Heart right ventricle (tissue), 16 donors: Measurements from ENCODE around the gene MELTF. TPM values are rescaled to one million over a fixed set of nuclear protein-coding genes. Genes with fewer than 3 reads are reported as not detected.

Experiments
- ATAC-seq, 8 donors: fragments of 200-7000 bp; cut with Tn5 transposase; one replicate each; pipeline ENCODE4 v1.9.1; 2020; ENCODE audit warnings: mild to moderate bottlenecking in 8 of 8, moderate library complexity in 8 of 8, moderate number of reproducible peaks in 1 of 8
- DNase-seq, 2 donors: peaks; one replicate each; pipeline ENCODE4 v3.0.0-alpha.2; 2020
- H3K27ac ChIP-seq, 10 donors: fragments of 200-600 bp; sonication (generic) in 2 of 10; one replicate each; pipeline versions ENCODE4 v1.5.0 to v1.8.0; 2020 to 2022; ENCODE audit warnings: mild to moderate bottlenecking in 3 of 10
- H3K27me3 ChIP-seq, 7 donors: fragments of 200-600 bp; one replicate each; pipeline ENCODE4 v1.8.0; 2021 to 2022; ENCODE audit warnings: mild to moderate bottlenecking in 2 of 7
- H3K36me3 ChIP-seq, 9 donors: fragments of 200-600 bp; sonication (generic) in 1 of 9; one replicate each; pipeline versions ENCODE4 v1.5.0 to v1.8.0; 2020 to 2022; ENCODE audit warnings: mild to moderate bottlenecking in 2 of 9
- H3K4me1 ChIP-seq, 9 donors: fragments of 200-600 bp; sonication (generic) in 1 of 9; one replicate each; pipeline versions ENCODE4 v1.5.0 to v1.8.0; 2020 to 2022; ENCODE audit warnings: mild to moderate bottlenecking in 4 of 9
- H3K4me3 ChIP-seq, 10 donors: fragments of 200-600 bp; sonication (generic) in 2 of 10; one replicate each; pipeline versions ENCODE4 v1.5.0 to v1.8.0; 2020 to 2022; ENCODE audit warnings: mild to moderate bottlenecking in 7 of 10, moderate library complexity in 2 of 10
- H3K9me3 ChIP-seq, 11 donors: fragments of 200-600 bp in 10 of 11; sonication (generic) in 2 of 11; one replicate each; pipeline versions ENCODE4 v1.5.0 to v1.8.0; 2013 to 2022; ENCODE audit warnings: mild to moderate bottlenecking in 2 of 11, control low read depth in 1 of 11, moderate library complexity in 1 of 11
- CTCF ChIP-seq, 9 donors: fragments of 200-600 bp; sonication (generic) in 2 of 9; IDR thresholded peaks; one replicate each; pipeline versions ENCODE4 v1.5.0 to v1.8.0; 2021 to 2022; ENCODE audit warnings: antibody characterized with exemption in 9 of 9, mild to moderate bottlenecking in 5 of 9, moderate library complexity in 1 of 9
- WGBS, 2 donors: extraction: QIAGEN DNeasy Blood & Tissue Kit; methylation state at CpG; one replicate each; pipeline ENCODE4 v1.1.7; 2013; ENCODE audit warnings: inconsistent platforms in 1 of 2; 5-methylcytosine and 5-hydroxymethylcytosine counted together
- intact Hi-C, 10 donors: fragments of 100-400 bp; cut with DNase I; formaldehyde crosslinking; loops; one replicate each; pipeline versions ENCODE4 v1.11.1 to v1.14.2; 2022
- polyA plus RNA-seq, 2 donors: library from polyadenylated mRNA; stranded (reverse); fragments of 200-250 nt; gene quantifications; one replicate each; pipeline ENCODE4 v1.2.3, GENCODE V29; 2013
- total RNA-seq, 10 donors: library from RNA; stranded (reverse); fragmentation: NEBNext Ultra II Directional in 3 of 10; extraction: Animal tissue kit (Norgen Biotek cat#: 25700) in 3 of 10; gene quantifications; one replicate each; pipeline versions ENCODE4 v1.2.1 to v1.2.4, GENCODE V29; 2021 to 2023
- donor health status: Arrhythmogenic right ventricular cardiomyopathy.
- donor health status: ischemic (EF 13 %, LVEDD 7.1; RV severe dilation, severe dysfunction).
- donor health status: healthy with polysubstance abuse.
- donor health status: DM: no; HTN: yes; CAD: no.
- donor health status: DM: no; HTN: no; CAD: no.
- donor health status: ischemic (EF 25% LVEDD 6.9; RV normal size, moderate dysfunction).
- donor health status: ischemic (EF 25% LVEDD 5.7; RV mildly dilated, moderate dysfunction).
- donor health status: healthy.
- donor health status: DM: yes; HTN: yes; CAD: no.
- donor health status: Ischemic cardiomyopathy.
- donor health status: ischemic (EF 35%, LVEDD 5.7; RV mildly dilated, moderate dysfunction).
- donor health status: nonischemic (EF 11% LVEDD 7.7; RV severe dilation, severe dysfunction).
- donor health status: DM: yes; HTN: yes; CAD: no.
- donor health status: PGD.
- donor health status: ischemic (EF 29% LVEDD 5.4; RV normal size, mild dysfunction).
- donor health status: nonischemic (EF 23%, LVEDD 6.1; RV moderate dilation, normal function).

The MELTF gene
- total and polyA plus RNA-seq, 12 donors, result 2.5 to 31.4 (median 6.8) TPM

- 89 to 94% methylated on average over 20 of the region's 20 CpGs for WGBS, 2 donors
- Histone ChIP-seq H3K4me1 (peaks cover 0 to 8% (median 0%) of the 10 kb centered on the region in 9 donors), H3K4me3 (no peak overlapping the region), H3K36me3 (no peaks in the 10 kb centered on the region), H3K27ac (no peak overlapping the region), H3K9me3 (no peaks in the 10 kb centered on the region), H3K27me3 (no peaks in the 10 kb centered on the region)
- no peak for TF ChIP-seq CTCF (IDR thresholded peaks at IDR 0.05)
- intact Hi-C loops, result loop anchor here in 3 of 10 donors (10.0 kb wide), 1 partner anchor 175 kb away; no protein-coding TSS in a partner anchor
- DNase-seq (no peak), ATAC-seq (no peak)
Observed at GRCh38 chr3:197009532-197010019, 20.0 kb downstream of the MELTF start.

GRCh38 chr3:197008436-197009209, 21.0 kb downstream of the MELTF start:
- Histone ChIP-seq H3K36me3 (no peaks in the 10 kb centered on the region), H3K9me3 (no peaks in the 10 kb centered on the region), H3K4me1 (peaks cover 0 to 13% (median 5%) of the 10 kb centered on the region in 9 donors), H3K27ac (no peak overlapping the region), H3K4me3 (no peak overlapping the region), H3K27me3 (no peaks in the 10 kb centered on the region)
- DNase-seq, result no peak
- no peak for ATAC-seq
- 90 to 91% methylated on average over 27 of the region's 27 CpGs for WGBS, 2 donors
- TF ChIP-seq CTCF (IDR thresholded peaks at IDR 0.05), result no peak
- intact Hi-C loops, result loop anchor here in 3 of 10 donors (10.0 kb wide), 1 partner anchor 176 kb away; no protein-coding TSS in a partner anchor

GRCh38 chr3:197007953-197008352, 21.7 kb downstream of the MELTF start:
- DNase-seq, result no peak

More at GRCh38 chr3:197007953-197008352, 21.7 kb downstream of the MELTF start:
- WGBS, 2 donors, result 71 to 75% methylated on average over 8 of the region's 8 CpGs
- no peak for ATAC-seq
- Histone ChIP-seq H3K9me3 (no peaks in the 10 kb centered on the region), H3K36me3 (no peaks in the 10 kb centered on the region), H3K27ac (no peak overlapping the region), H3K4me3 (no peak overlapping the region), H3K4me1 (peaks cover 0 to 16% (median 7%) of the 10 kb centered on the region in 9 donors), H3K27me3 (no peaks in the 10 kb centered on the region)
- TF ChIP-seq CTCF (IDR thresholded peaks at IDR 0.05), result no peak
- intact Hi-C loops, result loop anchor here in 3 of 10 donors (10.0 kb wide), 1 partner anchor 177 kb away; no protein-coding TSS in a partner anchor
